Neural cell (in vitro differentiated cells): ENCODE measurements around the gene CAMK2G. TPM values are rescaled to one million over a fixed set of nuclear protein-coding genes. Genes with fewer than 3 reads are reported as not detected.

Experiments
- H2AFZ ChIP-seq: fragments of 200-600, 300-800 bp; sonication (generic), shearing (Covaris generic); 2 replicates; pipeline ENCODE4 v1.6.0; 2014; ENCODE audit warnings: low read depth, mild to moderate bottlenecking, antibody characterized with exemption, low read length, moderate library complexity
- H3F3A ChIP-seq: fragments of 200-600 bp; shearing (Covaris generic); 2 replicates; pipeline ENCODE4 v1.6.1; 2016; ENCODE audit warnings: mild to moderate bottlenecking, moderate library complexity, mixed read lengths, antibody characterized with exemption, low read length; ENCODE audit not compliant: insufficient read depth, poor library complexity, severe bottlenecking
- H3K27ac ChIP-seq: fragments of 200-600, 300-800 bp; sonication (generic), shearing (Covaris generic); 2 replicates; pipeline ENCODE4 v1.5.1; 2014; ENCODE audit warnings: mild to moderate bottlenecking, low read length, moderate library complexity
- H3K27me3 ChIP-seq: fragments of 300-800, 200-600 bp; sonication (generic), shearing (Covaris generic); 2 replicates; pipeline ENCODE4 v1.6.0; 2014; ENCODE audit warnings: mild to moderate bottlenecking, low read depth, low read length, moderate library complexity; ENCODE audit not compliant: insufficient read depth
- H3K36me3 ChIP-seq: fragments of 300-800, 200-600 bp; sonication (generic), shearing (Covaris generic); 2 replicates; pipeline ENCODE4 v1.5.1; 2014; ENCODE audit warnings: mild to moderate bottlenecking, antibody characterized with exemption, low read length, moderate library complexity; ENCODE audit not compliant: insufficient read depth
- H3K4me2 ChIP-seq: fragments of 300-800, 200-600 bp; sonication (generic), shearing (Covaris generic); 2 replicates; pipeline ENCODE4 v1.6.0; 2014; ENCODE audit warnings: mild to moderate bottlenecking, low read length
- H3K4me3 ChIP-seq: fragments of 300-800, 200-600 bp; sonication (generic), shearing (Covaris generic); 2 replicates; pipeline ENCODE4 v1.5.1; 2014; ENCODE audit warnings: mild to moderate bottlenecking, low read length, moderate library complexity
- H3K79me2 ChIP-seq: fragments of 200-600 bp; shearing (Covaris generic); replicated peaks from 2 replicates; pipeline ENCODE4 v1.6.0; 2014; ENCODE audit warnings: mild to moderate bottlenecking, low read length, moderate library complexity; ENCODE audit not compliant: insufficient read depth
- H3K9ac ChIP-seq: fragments of 300-800, 200-600 bp; sonication (generic), shearing (Covaris generic); 2 replicates; pipeline ENCODE4 v1.6.1; 2016; ENCODE audit warnings: mild to moderate bottlenecking, low read length, mixed read lengths
- H3K9me2 ChIP-seq: fragments of 200-600 bp; shearing (Covaris generic); 2 replicates; pipeline ENCODE4 v1.6.1; 2016; ENCODE audit warnings: mild to moderate bottlenecking, low read length, mixed read lengths; ENCODE audit not compliant: insufficient read depth
- H3K9me3 ChIP-seq: fragments of 200-600, 300-800 bp; sonication (generic), shearing (Covaris generic); 2 replicates; pipeline ENCODE4 v1.6.1; 2016; ENCODE audit warnings: mild to moderate bottlenecking, mixed run types, low read length, moderate library complexity, mixed read lengths
- H4K20me1 ChIP-seq: fragments of 200-600 bp; shearing (Covaris generic); 2 replicates; pipeline ENCODE4 v1.6.1; 2016; ENCODE audit warnings: mild to moderate bottlenecking, mixed run types; ENCODE audit not compliant: insufficient read depth
- CTCF ChIP-seq: fragments of 450-650 bp; IDR thresholded peaks from 2 replicates; pipeline ENCODE4 v1.5.1; 2014; ENCODE audit warnings: antibody characterized with exemption, mild to moderate bottlenecking, moderate library complexity; ENCODE audit not compliant: poor library complexity, severe bottlenecking
- EP300 ChIP-seq: fragments of 450-650 bp; conservative IDR thresholded peaks from 2 replicates; pipeline ENCODE4 v1.6.1; 2014; ENCODE audit warnings: antibody characterized with exemption, mild to moderate bottlenecking, moderate library complexity; ENCODE audit not compliant: poor library complexity, severe bottlenecking
- EZH2 ChIP-seq: fragments of 200-600, 300-800 bp; shearing (Covaris generic), sonication (generic); IDR thresholded peaks from 2 replicates; pipeline ENCODE4 v1.6.1; 2014; ENCODE audit warnings: antibody characterized with exemption, low read length, borderline replicate concordance, mild to moderate bottlenecking; ENCODE audit not compliant: insufficient read depth, poor library complexity, severe bottlenecking
- MXI1 ChIP-seq: fragments of 450-650 bp; conservative IDR thresholded peaks from 2 replicates; pipeline ENCODE4 v1.6.1; 2014; ENCODE audit warnings: antibody characterized with exemption, mild to moderate bottlenecking; ENCODE audit not compliant: poor library complexity, severe bottlenecking
- POLR2AphosphoS5 ChIP-seq: IDR thresholded peaks from 2 replicates; pipeline ENCODE4 v1.6.1; 2012
- RAD21 ChIP-seq: fragments of 450-650 bp; conservative IDR thresholded peaks from 2 replicates; pipeline ENCODE4 v1.6.1; 2014; ENCODE audit warnings: antibody characterized with exemption, mild to moderate bottlenecking, moderate library complexity
- SMC3 ChIP-seq: fragments of 450-650 bp; conservative IDR thresholded peaks from 2 replicates; pipeline ENCODE4 v1.6.1; 2014; ENCODE audit warnings: antibody characterized with exemption, mild to moderate bottlenecking, moderate library complexity; ENCODE audit not compliant: poor library complexity
- TAF1 ChIP-seq: IDR thresholded peaks from 2 replicates; pipeline ENCODE4 v1.6.1; 2012; ENCODE audit warnings: low read depth
- polyA plus RNA-seq: library from polyadenylated mRNA; depleted of rRNA; stranded (reverse); fragments of >200 nt; gene quantifications from 2 replicates; pipeline ENCODE4 v1.2.3, GENCODE V29; 2014
- TF ChIP-seq, protein P1 (sequence below): IDR thresholded peaks from 2 replicates; pipeline ENCODE4 v1.6.1; 2012; ENCODE audit warnings: borderline replicate concordance

CAMK2G gene
- polyA plus RNA-seq, 1 donor from 2014 or later, result 55.4 TPM

DNA sequence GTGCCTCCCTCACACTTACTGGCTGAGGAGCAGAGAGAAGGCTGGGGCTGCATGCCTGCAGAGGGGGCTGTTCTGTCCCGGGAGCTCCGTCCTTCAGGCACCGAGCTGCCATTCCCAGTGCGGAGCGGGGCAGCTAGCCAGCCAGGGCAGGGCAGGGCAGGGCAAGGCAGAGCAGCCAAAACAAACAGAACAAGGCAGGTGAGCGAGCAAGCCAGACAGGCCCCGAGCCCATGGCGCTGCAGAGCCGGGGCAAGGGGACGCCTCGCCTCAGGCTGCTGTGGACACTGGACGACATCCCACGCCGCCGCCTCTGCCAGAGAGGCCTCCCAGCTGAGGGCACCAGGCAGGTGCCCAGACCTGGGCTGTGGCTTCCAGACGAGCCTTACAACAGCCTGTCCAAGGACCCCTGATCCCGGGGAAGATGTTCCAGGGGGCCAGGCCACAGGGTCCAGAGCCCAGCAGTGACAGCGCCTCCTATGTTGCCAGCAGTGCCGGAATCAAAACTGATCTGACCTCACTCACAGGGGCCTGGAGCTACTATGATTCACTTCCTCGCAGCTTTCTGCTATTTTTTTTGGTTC, 54.8 kb downstream of the CAMK2G start:
- Histone ChIP-seq H3F3A (no peaks in the 10 kb centered on the region), H3K36me3 (no peaks in the 10 kb centered on the region), H3K27ac (no peak overlapping the region), H3K4me2 (no peak overlapping the region), H3K27me3 (no peaks in the 10 kb centered on the region), H3K9ac (no peak overlapping the region), H3K4me3 (no peak overlapping the region), H2AFZ (no peak overlapping the region), H3K9me2 (no peaks in the 10 kb centered on the region), H4K20me1 (no peaks in the 10 kb centered on the region), H3K9me3 (no peaks in the 10 kb centered on the region), H3K79me2 (no peaks in the 10 kb centered on the region)
- no peak for TF ChIP-seq TAF1
- TF ChIP-seq RAD21, result no peak

DNA sequence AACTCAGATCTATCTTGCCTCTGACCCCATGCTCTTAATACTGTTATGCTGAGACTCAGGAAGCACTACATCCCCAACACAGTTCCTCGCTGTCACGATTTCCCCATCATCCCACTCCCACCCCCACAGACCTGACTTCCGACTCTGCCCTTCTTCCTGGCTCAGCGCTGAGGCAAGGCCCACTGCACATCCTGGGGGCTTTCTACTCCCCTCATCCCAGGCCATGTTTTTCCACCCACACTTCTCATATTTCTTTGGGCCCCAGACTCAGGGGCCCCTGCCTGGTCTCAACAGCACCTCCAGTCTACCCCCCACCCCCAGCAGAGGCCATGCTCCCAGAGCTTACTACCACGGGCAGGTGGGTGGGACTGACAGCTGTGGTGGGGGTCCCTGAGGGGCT, 55.3 kb downstream of the CAMK2G start:
- no peaks in the 10 kb centered on the region for H3K9me2 ChIP-seq
- TF ChIP-seq EZH2 (no peak), RAD21 (no peak), EP300 (no peak), MXI1 (no peak), TAF1 (no peak), POLR2AphosphoS5 (no peak), SMC3 (no peak), CTCF (no peak)
- TF ChIP-seq, protein P1, sequence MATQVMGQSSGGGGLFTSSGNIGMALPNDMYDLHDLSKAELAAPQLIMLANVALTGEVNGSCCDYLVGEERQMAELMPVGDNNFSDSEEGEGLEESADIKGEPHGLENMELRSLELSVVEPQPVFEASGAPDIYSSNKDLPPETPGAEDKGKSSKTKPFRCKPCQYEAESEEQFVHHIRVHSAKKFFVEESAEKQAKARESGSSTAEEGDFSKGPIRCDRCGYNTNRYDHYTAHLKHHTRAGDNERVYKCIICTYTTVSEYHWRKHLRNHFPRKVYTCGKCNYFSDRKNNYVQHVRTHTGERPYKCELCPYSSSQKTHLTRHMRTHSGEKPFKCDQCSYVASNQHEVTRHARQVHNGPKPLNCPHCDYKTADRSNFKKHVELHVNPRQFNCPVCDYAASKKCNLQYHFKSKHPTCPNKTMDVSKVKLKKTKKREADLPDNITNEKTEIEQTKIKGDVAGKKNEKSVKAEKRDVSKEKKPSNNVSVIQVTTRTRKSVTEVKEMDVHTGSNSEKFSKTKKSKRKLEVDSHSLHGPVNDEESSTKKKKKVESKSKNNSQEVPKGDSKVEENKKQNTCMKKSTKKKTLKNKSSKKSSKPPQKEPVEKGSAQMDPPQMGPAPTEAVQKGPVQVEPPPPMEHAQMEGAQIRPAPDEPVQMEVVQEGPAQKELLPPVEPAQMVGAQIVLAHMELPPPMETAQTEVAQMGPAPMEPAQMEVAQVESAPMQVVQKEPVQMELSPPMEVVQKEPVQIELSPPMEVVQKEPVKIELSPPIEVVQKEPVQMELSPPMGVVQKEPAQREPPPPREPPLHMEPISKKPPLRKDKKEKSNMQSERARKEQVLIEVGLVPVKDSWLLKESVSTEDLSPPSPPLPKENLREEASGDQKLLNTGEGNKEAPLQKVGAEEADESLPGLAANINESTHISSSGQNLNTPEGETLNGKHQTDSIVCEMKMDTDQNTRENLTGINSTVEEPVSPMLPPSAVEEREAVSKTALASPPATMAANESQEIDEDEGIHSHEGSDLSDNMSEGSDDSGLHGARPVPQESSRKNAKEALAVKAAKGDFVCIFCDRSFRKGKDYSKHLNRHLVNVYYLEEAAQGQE, result no peak
- no peaks in the 10 kb centered on the region for H3F3A ChIP-seq
- H3K27ac ChIP-seq, result no peak overlapping the region
- H3K9me3 ChIP-seq, result no peaks in the 10 kb centered on the region
- no peaks in the 10 kb centered on the region for H3K36me3 ChIP-seq
- no peak overlapping the region for H2AFZ ChIP-seq
- H3K4me3 ChIP-seq, result no peak overlapping the region
- no peaks in the 10 kb centered on the region for H3K27me3 ChIP-seq
- H3K4me2 ChIP-seq, result no peak overlapping the region
- no peaks in the 10 kb centered on the region for H4K20me1 ChIP-seq
- H3K9ac ChIP-seq, result no peak overlapping the region
- H3K79me2 ChIP-seq, result no peaks in the 10 kb centered on the region

DNA sequence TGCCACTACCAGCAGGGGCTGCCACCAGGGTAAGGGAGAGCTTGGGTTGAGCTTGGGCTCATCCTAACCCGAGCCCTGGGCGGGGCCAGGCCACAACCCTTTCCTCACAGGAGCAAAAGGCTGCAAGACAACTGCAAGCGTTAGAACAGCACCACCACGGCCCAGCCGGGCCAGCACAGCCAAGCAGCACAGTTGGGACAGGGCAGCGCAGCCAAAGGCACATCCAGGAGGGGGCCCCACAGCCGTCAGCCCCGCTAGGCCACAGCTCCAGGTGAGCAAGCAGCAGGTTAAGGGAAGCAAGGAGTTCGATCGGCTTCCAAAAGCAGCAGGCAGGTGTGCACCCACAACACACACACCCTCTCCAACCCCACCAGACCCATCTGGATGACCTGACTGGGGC, 56.0 kb downstream of the CAMK2G start:
- no peak overlapping the region for H3K9ac ChIP-seq
- H2AFZ ChIP-seq, result no peak overlapping the region
- no peaks in the 10 kb centered on the region for H3K36me3 ChIP-seq
- H3K9me2 ChIP-seq, result no peaks in the 10 kb centered on the region
- no peaks in the 10 kb centered on the region for H3K79me2 ChIP-seq
- H3F3A ChIP-seq, result no peaks in the 10 kb centered on the region
- no peak overlapping the region for H3K27ac ChIP-seq
- no peaks in the 10 kb centered on the region for H4K20me1 ChIP-seq
- H3K4me2 ChIP-seq, result no peak overlapping the region
- no peaks in the 10 kb centered on the region for H3K27me3 ChIP-seq
- TF ChIP-seq, protein P1, result no peak
- TF ChIP-seq CTCF (no peak), EP300 (no peak), EZH2 (no peak), MXI1 (no peak), RAD21 (no peak), POLR2AphosphoS5 (no peak), TAF1 (no peak)
- H3K9me3 ChIP-seq, result no peaks in the 10 kb centered on the region
- H3K4me3 ChIP-seq, result no peak overlapping the region
